GM19240 (cell line): ENCODE results near the gene C1QTNF4.
"Not testable (repeated sequence)": the region's sequence is repeated elsewhere in the genome, so short reads cannot be mapped to it uniquely, and the experiment has no call there.

Experiments
- DNase-seq: peaks from one replicate; pipeline ENCODE4 v3.0.0; 2011; ENCODE audit warnings: low spot score; ENCODE audit not compliant: insufficient read length

The C1QTNF4 gene

DNA sequence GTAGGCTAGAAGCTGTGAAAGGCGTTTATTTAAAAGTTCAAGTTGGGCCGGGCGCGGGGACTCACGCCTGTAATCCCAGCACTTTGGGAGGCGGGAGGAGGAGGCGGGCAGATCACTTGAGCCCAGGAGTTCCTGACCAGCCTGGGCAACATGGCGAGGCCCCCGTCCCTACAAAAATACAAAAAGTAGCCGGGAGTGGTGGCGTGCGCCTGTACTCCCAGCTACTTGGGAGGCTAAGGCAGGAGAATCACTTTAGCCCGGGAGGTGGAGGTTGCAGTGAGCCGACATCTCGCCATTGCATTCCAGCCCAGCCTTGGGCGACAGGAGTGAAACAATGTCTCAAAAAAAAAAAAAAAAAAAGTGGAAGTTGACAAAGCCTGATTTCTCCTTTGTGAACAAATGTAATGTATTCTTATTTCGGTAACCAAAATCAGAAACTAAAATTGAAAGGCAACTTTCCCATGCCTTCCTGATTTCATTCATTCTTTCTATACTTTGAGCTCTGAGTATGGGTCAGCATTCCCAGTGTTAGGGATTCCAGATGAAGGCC is 28.0 kb downstream of the C1QTNF4 start:
- no peak for DNase-seq

- no peak for DNase-seq
These were observed 28.7 kb downstream of the C1QTNF4 start, which contains the start of gene PTPMT1 for GRCh38 chr11:47565340-47566148. Gene PTPMT1, plus strand, starts transcription at chr11:47565599. Its CDS starts 24 bp downstream, at chr11:47565623.

- DNase-seq: no peak
These were observed 29.3 kb downstream of the C1QTNF4 start for GRCh38 chr11:47564933-47565339.

DNA sequence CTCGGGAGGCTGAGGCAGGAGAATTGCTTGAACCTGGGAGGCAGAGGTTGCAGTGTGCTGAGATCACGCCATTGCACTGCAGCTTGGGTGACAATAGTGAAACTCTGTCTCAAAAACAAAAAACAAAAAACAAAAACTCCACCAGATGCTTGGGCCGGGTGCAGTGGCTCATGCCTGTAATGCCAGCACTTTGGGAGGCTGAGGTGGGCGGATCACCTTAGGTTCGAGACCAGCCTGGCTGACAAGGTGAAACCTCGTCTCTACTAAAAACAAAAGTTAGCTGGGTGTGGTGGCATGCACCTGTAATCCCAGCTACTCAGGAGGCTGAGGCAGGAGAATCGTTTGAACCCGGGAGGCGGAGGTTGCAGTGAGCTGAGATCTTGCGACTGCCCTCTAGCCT is 29.8 kb downstream of the C1QTNF4 start:
- not testable (repeated sequence) for DNase-seq

DNA sequence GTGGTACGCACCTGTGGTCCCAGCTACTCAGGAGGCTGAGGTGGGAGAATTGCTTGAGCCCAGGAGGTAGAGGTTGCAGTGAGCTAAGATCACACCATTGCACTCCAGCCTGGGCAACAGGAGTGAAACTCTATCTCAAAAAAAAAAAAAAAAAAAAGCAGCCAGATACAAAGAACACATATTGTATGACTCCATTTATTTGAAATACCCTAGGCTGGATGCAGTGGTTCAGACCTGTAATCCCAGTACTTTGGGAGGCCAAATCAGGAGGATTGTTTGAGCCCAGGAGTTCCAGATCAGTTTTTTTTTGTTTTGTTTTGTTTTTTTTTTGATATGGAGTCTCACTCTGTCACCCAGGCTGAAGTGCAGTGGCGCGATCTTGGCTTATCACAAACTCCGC is 31.8 kb downstream of the C1QTNF4 start:
- not testable (repeated sequence) for DNase-seq

DNA sequence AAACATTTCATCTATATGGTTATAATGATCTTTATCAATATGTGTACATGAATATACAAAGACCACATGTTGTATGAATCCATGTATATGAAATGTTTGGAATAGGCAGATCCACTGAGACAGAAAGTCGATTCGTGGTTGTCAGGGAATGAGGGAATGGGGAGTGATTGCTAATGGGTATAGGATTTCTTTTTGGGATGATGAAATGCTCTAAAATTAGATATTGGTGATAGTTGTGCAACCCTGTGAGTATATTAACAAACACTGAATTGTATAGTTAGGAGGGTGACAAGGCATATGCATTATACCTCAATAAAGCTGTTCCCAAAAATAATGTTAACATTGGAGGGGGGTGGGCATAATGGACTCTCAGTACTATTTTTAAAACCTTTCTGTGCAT is 33.8 kb downstream of the C1QTNF4 start:
- no peak for DNase-seq

- no peak for DNase-seq
These were observed 35.5 kb downstream of the C1QTNF4 start for GRCh38 chr11:47558695-47559094.

GRCh38 chr11:47557004-47557403 is 37.2 kb downstream of the C1QTNF4 start:
- not testable (repeated sequence) for DNase-seq

- DNase-seq: no peak
These were observed 40.8 kb downstream of the C1QTNF4 start for GRCh38 chr11:47553406-47553743.

DNA sequence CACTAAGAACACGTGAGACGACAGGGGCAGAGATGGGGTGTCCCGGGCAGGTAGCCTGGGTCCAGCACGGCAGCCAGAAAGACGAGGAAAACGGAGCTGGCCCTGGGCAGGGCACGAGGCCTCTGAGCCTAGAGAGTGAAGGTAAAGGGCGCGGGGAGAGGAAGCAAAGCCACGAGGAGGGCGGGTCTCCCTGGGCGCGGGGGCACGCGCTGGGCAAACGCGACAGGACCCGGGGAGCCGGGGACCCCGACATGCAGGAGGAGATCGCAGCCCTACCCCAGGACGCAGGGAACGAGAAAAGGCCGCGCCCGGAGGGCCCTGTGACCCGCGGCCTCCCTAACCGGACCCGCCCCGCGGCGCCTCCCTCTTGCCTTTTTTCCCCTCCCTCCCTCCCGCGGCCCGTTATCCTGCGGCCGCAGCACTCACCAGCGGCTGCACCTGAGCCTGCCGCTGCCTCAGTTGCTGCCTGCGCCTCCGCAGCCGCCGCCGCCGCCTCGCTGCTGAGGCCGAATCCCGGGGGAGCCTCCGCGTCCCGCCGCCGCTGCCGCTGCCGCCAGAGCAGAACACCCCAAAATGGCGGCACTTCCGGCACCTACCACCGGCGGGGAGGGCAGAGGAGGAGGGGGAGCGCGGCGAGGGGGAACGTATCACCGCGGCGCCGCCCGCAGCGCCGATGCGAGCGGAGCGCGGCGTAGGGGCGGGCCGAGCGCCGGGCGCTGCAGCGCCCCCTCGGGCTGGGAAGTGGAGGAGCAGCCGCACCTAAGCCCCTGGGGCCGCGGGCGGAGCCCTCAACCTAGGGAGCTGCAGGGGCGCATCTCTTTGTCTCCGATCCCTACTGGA is 41.4 kb downstream of the C1QTNF4 start, which contains the start of gene CELF1:
Gene CELF1 (minus strand): TSS at position 567 of the 840 bp plus-strand sequence. CDS start 53,609 bp downstream, outside the sequence.
- DNase-seq: peak; percentile 88

- no peak for DNase-seq
These were observed 42.1 kb downstream of the C1QTNF4 start for GRCh38 chr11:47552056-47552565.

DNA sequence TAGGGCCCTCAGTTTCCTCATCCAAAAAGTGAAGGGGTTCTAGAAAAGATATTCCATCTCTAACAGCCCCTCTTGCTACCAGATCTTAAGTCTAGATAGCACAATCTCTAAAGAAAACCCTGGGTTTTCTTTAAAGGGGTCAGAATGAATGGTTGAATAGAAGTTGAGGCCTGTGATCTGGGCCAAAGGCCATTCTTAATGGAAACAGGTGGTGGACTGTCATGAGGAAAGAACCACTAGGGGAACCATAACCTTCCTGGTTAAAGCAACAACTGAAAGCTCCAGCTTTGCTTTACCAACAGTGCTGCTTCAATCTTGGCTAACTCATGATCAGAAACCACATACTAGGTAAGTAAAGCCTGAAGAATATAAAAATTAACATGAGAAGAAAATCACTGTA is 43.1 kb downstream of the C1QTNF4 start:
- DNase-seq: no peak

GRCh38 chr11:47550288-47551047 is 43.7 kb downstream of the C1QTNF4 start:
- no peak for DNase-seq

- DNase-seq: not testable (repeated sequence)
These were observed 47.9 kb downstream of the C1QTNF4 start for GRCh38 chr11:47546274-47546673.

- DNase-seq: no peak
These were observed 48.9 kb downstream of the C1QTNF4 start for GRCh38 chr11:47545298-47545697.

- DNase-seq: no peak
These were observed 53.1 kb downstream of the C1QTNF4 start for GRCh38 chr11:47541070-47541469.

- no peak for DNase-seq
These were observed 54.6 kb downstream of the C1QTNF4 start for GRCh38 chr11:47539681-47540039.
